Skin of body (tissue), 2 donors: ENCODE measurements around the gene POC5. TPM values are rescaled to one million over a fixed set of nuclear protein-coding genes. Genes with fewer than 3 reads are reported as not detected.
"Not testable (repeated sequence)": the region's sequence is repeated elsewhere in the genome, so short reads cannot be mapped to it uniquely, and the experiment has no call there.

Source experiments
- DNase-seq: peaks from one replicate; lab custom pipeline; 2025; lab: John Stamatoyannopoulos, UW
- total RNA-seq: library from RNA; depleted of rRNA; stranded (reverse); fragments of >200 nt; gene quantifications from one replicate; pipeline ENCODE4 v1.2.3, GENCODE V29; 2014

The POC5 gene
- total RNA-seq, 1 donor from 2014 or later = 7.4 TPM

DNA sequence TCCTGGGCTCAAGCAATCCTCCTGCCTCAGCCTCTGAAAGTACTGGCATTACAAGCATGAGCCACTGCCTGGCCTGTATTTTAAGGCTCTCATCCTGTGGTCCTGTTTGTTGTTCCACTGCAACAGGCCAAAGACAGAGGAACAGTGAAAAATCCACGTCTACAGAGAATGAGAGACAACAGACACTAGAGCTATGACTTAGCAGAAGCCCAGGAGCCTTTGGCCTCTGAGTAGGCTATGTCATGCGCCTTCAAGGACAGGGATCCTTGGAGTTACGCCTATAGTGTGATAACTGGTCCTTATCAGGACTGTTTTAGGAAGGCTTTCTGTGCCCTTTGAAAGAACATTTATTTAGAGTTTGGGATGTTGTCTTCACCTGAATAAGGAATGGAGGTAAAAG is 10.5 kb downstream of the POC5 start:
- DNase-seq = no peak

DNA sequence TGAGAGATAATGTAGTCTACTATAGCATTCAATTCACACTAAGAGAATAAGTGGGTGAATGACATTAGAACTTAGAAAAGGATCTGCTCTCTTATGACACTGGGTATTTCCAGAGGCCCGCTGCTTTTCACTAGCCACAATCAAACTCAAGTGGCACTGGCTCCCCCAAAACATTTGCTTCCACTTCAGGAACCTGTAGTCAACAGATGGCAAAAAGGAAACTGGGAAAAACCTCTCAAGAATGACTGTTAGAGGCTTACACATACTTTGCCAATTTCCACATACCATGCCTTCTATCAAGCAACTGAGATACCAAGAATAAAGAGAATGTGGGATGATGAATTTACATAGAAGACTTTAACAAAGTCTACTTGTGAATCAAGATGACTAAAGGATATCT is 11.2 kb downstream of the POC5 start:
- no peak for DNase-seq

DNA sequence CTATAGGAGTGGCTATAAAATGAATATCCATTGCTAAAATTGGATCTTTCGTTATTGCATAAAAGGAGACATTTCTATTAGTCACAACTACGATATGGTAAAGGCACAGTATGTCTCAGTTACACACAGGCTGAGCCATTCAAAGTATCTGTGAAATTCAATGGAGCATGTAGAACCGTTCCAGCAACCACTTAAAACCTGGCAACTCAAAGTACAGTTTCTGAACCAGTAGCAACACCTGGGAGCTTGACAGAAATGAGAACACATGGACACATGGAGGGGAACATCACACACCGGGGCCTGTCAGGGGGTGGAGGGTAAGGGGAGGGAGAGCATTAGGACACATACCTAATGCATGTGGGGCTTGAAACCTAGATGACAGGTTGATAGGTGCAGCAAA is 15.4 kb downstream of the POC5 start:
- no peak for DNase-seq

DNA sequence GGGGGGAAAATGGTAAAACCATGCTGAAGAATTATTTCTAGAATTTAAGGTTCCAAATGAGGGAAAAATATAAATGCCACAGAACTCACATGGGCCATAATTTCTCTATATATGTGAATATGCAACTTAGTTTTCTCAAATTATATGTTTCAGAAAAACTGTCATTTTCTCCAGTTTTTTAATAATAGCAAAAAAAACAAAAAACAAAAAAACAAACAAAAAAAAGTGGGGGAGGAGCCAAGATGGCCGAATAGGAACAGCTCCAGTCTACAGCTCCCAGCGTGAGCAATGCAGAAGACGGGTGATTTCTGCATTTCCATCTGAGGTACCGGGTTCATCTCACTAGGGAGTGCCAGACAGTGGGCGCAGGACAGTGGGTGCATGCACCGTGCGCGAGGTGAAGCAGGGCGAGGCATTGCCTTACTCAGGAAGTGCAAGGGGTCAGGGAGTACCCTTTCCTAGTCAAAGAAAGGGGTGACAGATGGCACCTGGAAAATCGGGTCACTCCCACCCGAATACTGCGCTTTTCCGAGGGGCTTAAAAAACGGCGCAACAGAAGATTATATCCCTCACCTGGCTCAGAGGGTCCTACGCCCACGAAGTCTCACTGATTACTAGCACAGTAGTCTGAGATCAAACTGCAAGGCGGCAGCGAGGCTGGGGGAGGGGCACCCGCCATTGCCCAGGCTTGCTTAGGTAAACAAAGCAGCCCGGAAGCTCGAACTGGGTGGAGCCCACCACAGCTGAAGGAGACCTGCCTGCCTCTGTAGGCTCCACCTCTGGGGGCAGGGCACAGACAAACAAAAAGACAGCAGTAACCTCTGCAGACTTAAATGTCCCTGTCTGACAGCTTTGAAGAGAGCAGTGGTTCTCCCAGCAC is 21.5 kb downstream of the POC5 start:
- not testable (repeated sequence) for DNase-seq

- no peak for DNase-seq
Measured at GRCh38 chr5:75694781-75695180, 22.5 kb downstream of the POC5 start.

DNA sequence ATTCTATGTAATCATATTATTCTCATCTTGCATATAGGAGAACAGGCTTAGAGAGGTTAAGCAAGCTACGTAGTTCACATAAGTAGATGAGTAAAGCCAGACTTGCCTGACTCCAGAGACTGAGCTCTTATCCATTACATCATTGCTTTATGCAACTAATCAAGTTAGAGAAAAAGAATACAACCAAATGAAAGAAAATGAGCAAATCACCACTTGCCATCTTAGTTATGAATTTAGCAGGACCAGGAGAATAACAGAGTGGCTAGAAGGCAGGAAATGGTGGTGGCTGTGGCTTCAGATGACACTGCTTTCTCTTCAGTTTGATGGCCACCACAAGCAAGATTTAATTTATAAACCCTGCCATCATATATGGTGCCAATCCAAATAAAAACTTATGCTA is 26.6 kb downstream of the POC5 start:
- no peak for DNase-seq

GRCh38 chr5:75686480-75686879 is 30.8 kb downstream of the POC5 start:
- no peak for DNase-seq

- DNase-seq = no peak
Measured at GRCh38 chr5:75685141-75685540, 32.1 kb downstream of the POC5 start.

- DNase-seq = peak; percentile 42
Measured at GRCh38 chr5:75681125-75681830, 36.0 kb downstream of the POC5 start.

- DNase-seq = no peak
Measured at GRCh38 chr5:75678155-75678554, 39.1 kb downstream of the POC5 start.

GRCh38 chr5:75677607-75678006 is 39.6 kb downstream of the POC5 start:
- no peak for DNase-seq

DNA sequence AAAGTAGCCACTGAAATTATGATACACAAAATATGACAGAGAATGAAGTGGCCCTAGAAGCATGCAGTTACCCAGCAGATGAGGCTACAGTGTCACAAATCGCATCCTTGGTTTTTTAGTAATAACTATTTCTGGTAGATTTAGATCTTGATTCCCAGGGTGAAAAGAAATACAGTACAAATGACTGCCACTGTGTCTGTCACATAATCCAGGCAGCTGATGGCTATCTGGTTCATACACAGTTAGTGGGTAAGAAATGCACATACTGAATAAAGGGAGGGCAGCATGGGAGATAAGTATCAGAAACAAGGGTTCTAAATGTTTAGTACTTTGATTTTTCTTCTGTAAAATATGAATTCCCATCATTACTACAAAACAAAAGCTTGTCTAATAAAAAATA is 41.5 kb downstream of the POC5 start:
- no peak for DNase-seq

GRCh38 chr5:75672616-75673015 is 44.6 kb downstream of the POC5 start:
- DNase-seq = no peak

DNA sequence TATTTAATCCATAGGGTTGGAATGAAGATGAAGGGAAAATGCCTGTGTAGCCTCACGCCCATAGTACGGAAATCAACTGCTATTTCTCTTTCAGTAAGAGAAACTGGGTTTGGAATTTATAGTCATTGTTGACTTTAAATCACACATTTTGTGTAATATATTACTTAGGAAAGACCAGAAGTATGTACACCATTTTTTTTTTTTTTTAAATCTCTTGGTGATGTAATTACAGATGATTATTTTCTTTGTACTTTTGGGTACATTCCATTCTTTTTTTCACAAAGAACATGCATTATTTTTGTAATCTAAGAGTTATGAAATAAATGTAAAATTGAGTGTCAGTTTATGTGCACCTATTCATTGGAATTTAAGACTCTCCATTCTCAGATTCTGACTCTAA is 45.7 kb downstream of the POC5 start:
- DNase-seq = no peak

DNA sequence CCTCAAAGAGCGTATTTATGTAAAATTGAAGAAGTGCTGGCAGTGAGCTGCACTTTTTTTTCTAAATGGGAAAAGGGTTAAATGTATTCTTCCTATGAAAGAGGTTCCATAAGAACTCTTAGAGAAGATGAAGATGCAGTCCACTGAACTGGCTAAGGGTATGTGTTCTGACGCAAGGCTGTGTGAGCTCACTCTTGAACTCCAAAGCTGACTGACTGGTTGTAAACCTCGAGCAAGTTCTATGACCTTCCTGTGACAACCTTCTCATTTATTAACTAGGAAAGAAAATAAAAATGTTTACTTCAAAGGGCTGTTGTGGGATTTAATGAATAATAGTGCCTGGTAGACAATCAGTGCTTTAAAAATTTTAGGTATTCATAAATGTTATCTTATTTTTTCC is 46.7 kb downstream of the POC5 start:
- no peak for DNase-seq

- DNase-seq = no peak
Measured at GRCh38 chr5:75668977-75669689, 48.1 kb downstream of the POC5 start.

- DNase-seq = no peak
Measured at GRCh38 chr5:75668445-75668844, 48.8 kb downstream of the POC5 start.

GRCh38 chr5:75667586-75667985 is 49.7 kb downstream of the POC5 start:
- no peak for DNase-seq

DNA sequence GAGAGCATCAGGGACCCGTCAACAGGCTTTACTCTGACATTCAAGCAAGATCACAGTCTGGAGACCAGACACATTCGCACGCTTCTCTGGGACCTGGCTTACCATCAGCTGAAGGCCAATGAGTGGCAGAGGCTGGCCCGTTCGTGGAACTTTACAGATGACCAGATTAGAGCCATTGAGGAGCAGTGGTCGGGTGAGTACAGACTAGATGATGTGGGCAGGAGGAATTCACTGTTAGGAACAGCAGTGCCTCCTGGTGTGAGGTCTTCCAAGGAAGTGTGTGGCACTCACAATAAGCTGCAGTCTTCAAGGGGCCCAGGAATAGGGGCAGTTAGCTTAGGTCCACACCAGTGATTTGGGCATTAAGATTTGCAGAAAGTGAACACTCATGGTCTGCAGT is 50.4 kb downstream of the POC5 start:
- DNase-seq = no peak

DNA sequence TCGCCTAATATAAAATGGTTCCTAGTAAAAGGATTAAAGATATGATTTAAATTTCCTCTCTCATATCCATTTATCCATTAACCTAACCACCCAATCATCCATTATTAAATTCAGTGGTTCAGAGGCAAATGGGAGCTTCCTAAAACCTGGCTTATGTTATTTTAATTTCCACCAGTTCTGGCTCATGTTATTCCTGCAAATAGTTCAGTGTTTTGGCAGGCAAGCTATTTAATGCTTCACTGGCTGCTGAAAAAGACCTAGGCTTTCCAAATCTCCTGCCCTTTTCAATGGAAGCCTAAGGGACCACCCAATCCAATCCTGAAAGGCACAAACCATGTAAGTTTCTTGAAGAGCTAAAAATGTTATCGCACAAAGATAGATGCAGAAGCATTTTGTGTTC is 52.3 kb downstream of the POC5 start:
- DNase-seq = no peak

DNA sequence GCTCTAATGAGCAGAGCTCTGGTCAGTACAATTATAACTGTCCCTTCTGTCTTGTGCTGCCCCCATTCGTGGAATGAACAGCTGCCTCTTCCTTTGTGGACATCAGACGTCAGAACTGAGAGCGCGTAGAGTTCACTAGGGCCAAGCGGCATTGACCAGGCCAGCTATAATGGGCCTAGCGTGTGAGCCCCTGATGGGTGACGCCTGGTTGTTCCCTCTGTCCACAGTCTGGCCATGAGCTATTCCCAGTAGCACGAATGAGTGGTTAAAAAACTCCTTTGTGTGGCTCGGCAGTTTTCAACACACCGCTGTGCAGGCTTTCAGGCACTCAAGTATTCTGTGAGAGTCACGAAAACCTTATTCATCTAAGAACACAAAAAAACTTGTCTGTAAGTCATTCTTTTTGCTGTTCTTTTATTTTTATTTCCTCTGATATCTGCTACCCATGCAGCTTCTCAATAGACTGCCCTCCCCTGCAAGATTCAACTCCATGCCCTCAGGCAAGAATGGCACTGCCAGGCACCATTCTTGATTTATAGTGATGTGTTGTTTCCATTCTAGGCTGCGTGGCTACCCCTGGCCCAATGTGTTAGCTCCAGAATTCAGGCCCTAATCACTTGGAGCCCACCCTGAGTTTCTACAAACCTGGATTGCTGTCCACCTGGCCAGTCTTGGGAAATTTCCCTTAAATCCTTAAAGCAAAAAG is 53.5 kb downstream of the POC5 start:
- no peak for DNase-seq

- no peak for DNase-seq
Measured at GRCh38 chr5:75662061-75662460, 55.2 kb downstream of the POC5 start.
